ENCODE measurements around the gene CREB3L2. TPM values are rescaled to one million over a fixed set of nuclear protein-coding genes. Genes with fewer than 3 reads are reported as not detected.
"Not testable (repeated sequence)": the region's sequence is repeated elsewhere in the genome, so short reads cannot be mapped to it uniquely, and the experiment has no call there.

The CREB3L2 gene
- total RNA-seq, 1 experiment from 2014 or later: 60.6 TPM

- no peak for TF ChIP-seq MLX (CRISPR knock-in tag; IDR thresholded peaks at IDR 0.05)
- no peak for TF ChIP-seq JAZF1 (CRISPR knock-in tag; IDR thresholded peaks at IDR 0.05)
- no peak for TF ChIP-seq ZNF219 (CRISPR knock-in tag; IDR thresholded peaks at IDR 0.05; ENCODE audit: borderline replicate concordance)
- TF ChIP-seq HMGA2 (CRISPR knock-in tag; IDR thresholded peaks at IDR 0.05): no peak
- TF ChIP-seq, protein P1, sequence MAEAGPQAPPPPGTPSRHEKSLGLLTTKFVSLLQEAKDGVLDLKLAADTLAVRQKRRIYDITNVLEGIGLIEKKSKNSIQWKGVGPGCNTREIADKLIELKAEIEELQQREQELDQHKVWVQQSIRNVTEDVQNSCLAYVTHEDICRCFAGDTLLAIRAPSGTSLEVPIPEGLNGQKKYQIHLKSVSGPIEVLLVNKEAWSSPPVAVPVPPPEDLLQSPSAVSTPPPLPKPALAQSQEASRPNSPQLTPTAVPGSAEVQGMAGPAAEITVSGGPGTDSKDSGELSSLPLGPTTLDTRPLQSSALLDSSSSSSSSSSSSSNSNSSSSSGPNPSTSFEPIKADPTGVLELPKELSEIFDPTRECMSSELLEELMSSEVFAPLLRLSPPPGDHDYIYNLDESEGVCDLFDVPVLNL (CRISPR knock-in tag; IDR thresholded peaks at IDR 0.05; ENCODE audit: borderline replicate concordance, low read depth): no peak
- no peak for TF ChIP-seq RORB (CRISPR knock-in tag; IDR thresholded peaks at IDR 0.05)
- no peak for TF ChIP-seq GABPB1 (CRISPR knock-in tag; IDR thresholded peaks at IDR 0.05)
- TF ChIP-seq, protein P2, sequence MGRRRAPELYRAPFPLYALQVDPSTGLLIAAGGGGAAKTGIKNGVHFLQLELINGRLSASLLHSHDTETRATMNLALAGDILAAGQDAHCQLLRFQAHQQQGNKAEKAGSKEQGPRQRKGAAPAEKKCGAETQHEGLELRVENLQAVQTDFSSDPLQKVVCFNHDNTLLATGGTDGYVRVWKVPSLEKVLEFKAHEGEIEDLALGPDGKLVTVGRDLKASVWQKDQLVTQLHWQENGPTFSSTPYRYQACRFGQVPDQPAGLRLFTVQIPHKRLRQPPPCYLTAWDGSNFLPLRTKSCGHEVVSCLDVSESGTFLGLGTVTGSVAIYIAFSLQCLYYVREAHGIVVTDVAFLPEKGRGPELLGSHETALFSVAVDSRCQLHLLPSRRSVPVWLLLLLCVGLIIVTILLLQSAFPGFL (CRISPR knock-in tag; IDR thresholded peaks at IDR 0.05; ENCODE audit: borderline replicate concordance): no peak
- no peak for TF ChIP-seq ETV6 (CRISPR knock-in tag; IDR thresholded peaks at IDR 0.05)
- no peak for TF ChIP-seq GTF2I (CRISPR knock-in tag; conservative IDR thresholded peaks at IDR 0.05)
Measured at GRCh38 chr7:138047907-138048306, 46.0 kb upstream of the CREB3L2 start (continued).

- CTCF ChIA-PET: no interaction called here
- POLR2A ChIA-PET: interaction anchor here (0.6 kb wide), 1 partner anchor 73 kb away, joined by 3 read pairs; no protein-coding TSS in a partner anchor
Measured at GRCh38 chr7:138044897-138045296, 43.0 kb upstream of the CREB3L2 start.

DNA sequence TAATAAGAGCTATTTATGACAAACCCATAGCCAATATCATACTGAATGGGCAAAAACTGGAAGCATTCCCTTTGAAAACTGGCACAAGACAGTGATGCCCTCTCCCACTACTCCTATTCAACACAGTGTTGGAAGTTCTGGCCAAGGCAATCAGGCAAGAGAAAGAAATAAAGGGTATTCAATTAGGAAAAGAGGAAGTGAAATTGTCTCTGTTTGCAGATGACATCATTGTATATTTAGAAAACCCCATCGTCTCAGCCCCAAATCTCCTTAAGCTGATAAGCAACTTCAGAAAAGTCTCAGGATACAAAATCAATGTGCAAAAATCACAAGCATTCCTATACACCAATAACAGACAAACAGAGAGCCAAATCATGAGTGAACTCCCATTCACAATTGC is 38.2 kb upstream of the CREB3L2 start:
- CTCF ChIA-PET, ATAC-seq: not testable (repeated sequence)
- peaks cover 53% of the 10 kb centered on the region for H3K9me3 Mint-ChIP-seq

More at GRCh38 chr7:138044897-138045296, 43.0 kb upstream of the CREB3L2 start:
- H3K27ac Mint-ChIP-seq: no peak overlapping the region
- ATAC-seq: no peak
- H3K9me3 Mint-ChIP-seq: peaks cover 19% of the 10 kb centered on the region
- peaks cover 22% of the 10 kb centered on the region for H3K36me3 Mint-ChIP-seq
- H3K4me3 Mint-ChIP-seq: no peak overlapping the region
- TF ChIP-seq RORB (CRISPR knock-in tag; IDR thresholded peaks at IDR 0.05) (no peak), CREM (CRISPR knock-in tag; IDR thresholded peaks at IDR 0.05) (no peak), ZNF671 (CRISPR knock-in tag; IDR thresholded peaks at IDR 0.05) (no peak), SOX15 (CRISPR knock-in tag; IDR thresholded peaks at IDR 0.05) (no peak), MXD4 (CRISPR knock-in tag; IDR thresholded peaks at IDR 0.05; ENCODE audit: borderline replicate concordance) (no peak), ESRRA (CRISPR knock-in tag; IDR thresholded peaks at IDR 0.05; ENCODE audit: borderline replicate concordance) (no peak), STAT6 (CRISPR knock-in tag; conservative IDR thresholded peaks at IDR 0.05; ENCODE audit: low read depth) (no peak), ZNF121 (CRISPR knock-in tag; IDR thresholded peaks at IDR 0.05) (no peak), JUN (CRISPR knock-in tag; IDR thresholded peaks at IDR 0.05) (no peak)
- no peaks in the 10 kb centered on the region for H3K4me1 Mint-ChIP-seq
- no peak for DNase-seq (ENCODE audit: low spot score)
- H3K27me3 Mint-ChIP-seq (ENCODE audit: low read depth): no peaks in the 10 kb centered on the region

More for the DNA sequence above, 38.2 kb upstream of the CREB3L2 start:
- H3K27ac Mint-ChIP-seq; H3K4me3 Mint-ChIP-seq; DNase-seq (ENCODE audit: low spot score); H3K27me3 Mint-ChIP-seq (ENCODE audit: low read depth); H3K4me1 Mint-ChIP-seq; POLR2A ChIA-PET: not testable (repeated sequence)
- H3K36me3 Mint-ChIP-seq: peaks cover 55% of the 10 kb centered on the region
